ENCODE data around the gene ARHGAP26.
A peak's percentile ranks its signal among the peaks of the same experiment; 100 is the strongest.

Gene ARHGAP26

GRCh38 chr5:142881076-142881783 lies 111.1 kb downstream of the ARHGAP26 start:
- DNase-seq, result no peak

GRCh38 chr5:142881784-142882126 lies 111.6 kb downstream of the ARHGAP26 start:
- DNase-seq, result no peak

GRCh38 chr5:142883025-142883424 lies 112.8 kb downstream of the ARHGAP26 start:
- DNase-seq, result no peak

GRCh38 chr5:142883438-142883837 lies 113.3 kb downstream of the ARHGAP26 start:
- no peak for DNase-seq

GRCh38 chr5:142884029-142884428 lies 113.9 kb downstream of the ARHGAP26 start:
- DNase-seq, result no peak

GRCh38 chr5:142886211-142886610 lies 116.0 kb downstream of the ARHGAP26 start:
- DNase-seq, result no peak

- DNase-seq, result no peak
These were observed 116.8 kb downstream of the ARHGAP26 start for GRCh38 chr5:142886956-142887355.

GRCh38 chr5:142888469-142889085 lies 118.4 kb downstream of the ARHGAP26 start:
- DNase-seq, result peak; percentile 72

- no peak for DNase-seq
These were observed 121.8 kb downstream of the ARHGAP26 start for GRCh38 chr5:142892021-142892420.

GRCh38 chr5:142894315-142894714 lies 124.1 kb downstream of the ARHGAP26 start:
- DNase-seq, result no peak

GRCh38 chr5:142894749-142895148 lies 124.6 kb downstream of the ARHGAP26 start:
- DNase-seq, result no peak

- no peak for DNase-seq
These were observed 126.3 kb downstream of the ARHGAP26 start for GRCh38 chr5:142896325-142897007.

- no peak for DNase-seq
These were observed 127.2 kb downstream of the ARHGAP26 start for GRCh38 chr5:142897328-142897727.

- no peak for DNase-seq
These were observed 130.8 kb downstream of the ARHGAP26 start for GRCh38 chr5:142900927-142901326.

- no peak for DNase-seq
These were observed 131.5 kb downstream of the ARHGAP26 start for GRCh38 chr5:142901476-142902185.

- no peak for DNase-seq
These were observed 132.2 kb downstream of the ARHGAP26 start for GRCh38 chr5:142902186-142902965.

GRCh38 chr5:142904416-142904815 lies 134.2 kb downstream of the ARHGAP26 start:
- DNase-seq, result no peak

GRCh38 chr5:142905348-142905747 lies 135.2 kb downstream of the ARHGAP26 start:
- no peak for DNase-seq

GRCh38 chr5:142906863-142907671 lies 136.9 kb downstream of the ARHGAP26 start:
- peak; percentile 86 for DNase-seq

- DNase-seq, result no peak
These were observed 138.5 kb downstream of the ARHGAP26 start for GRCh38 chr5:142908659-142909058.

- DNase-seq, result no peak
These were observed 140.0 kb downstream of the ARHGAP26 start for GRCh38 chr5:142910128-142910527.

GRCh38 chr5:142911170-142911569 lies 141.0 kb downstream of the ARHGAP26 start:
- DNase-seq, result no peak
